ENCODE measurements around the gene NAGK.

Gene NAGK

DNA sequence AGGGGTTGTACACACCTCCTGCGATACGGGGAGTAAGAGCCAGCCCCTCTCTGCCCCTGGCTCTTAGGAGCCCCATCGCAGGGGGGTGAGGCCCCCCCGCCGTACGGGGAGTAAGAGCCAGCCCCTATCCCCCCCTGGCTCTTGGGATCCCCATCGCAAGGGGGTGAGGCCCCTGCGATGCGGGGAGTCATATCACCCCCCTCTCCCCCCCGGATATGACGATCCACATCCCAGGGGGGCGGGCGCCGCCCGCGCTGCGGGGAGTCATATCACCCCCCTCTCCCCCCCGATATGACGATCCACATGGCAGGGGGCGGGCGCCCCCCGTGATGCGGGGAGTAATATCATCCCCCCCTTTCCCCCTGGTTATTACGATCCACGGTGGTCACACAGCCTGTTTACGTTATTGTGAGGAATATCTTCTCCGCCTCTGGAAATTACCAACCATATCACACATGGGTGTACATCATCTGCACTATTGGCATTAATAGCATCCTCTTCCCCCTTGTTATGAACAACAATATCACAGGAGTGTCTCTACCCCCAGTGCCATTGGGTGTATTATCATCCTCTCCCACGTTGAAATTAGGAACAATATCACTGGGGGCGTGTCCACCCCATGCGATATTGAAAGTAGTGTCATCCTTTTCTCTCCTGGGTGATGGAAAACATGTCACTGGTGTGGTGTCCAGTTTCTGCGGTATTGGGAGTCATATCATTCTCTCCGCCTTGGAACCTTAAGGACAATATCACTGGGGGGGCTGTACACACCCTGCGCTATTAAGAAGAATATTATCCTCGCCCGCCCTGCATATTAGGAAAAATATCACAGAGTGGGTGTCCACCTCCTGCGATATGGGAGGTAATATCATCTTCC, 24.7 kb upstream of the NAGK start:
- DNase-seq (ENCODE audit: low spot score) (no peak), ATAC-seq (ENCODE audit: low read depth) (no peak)
- Histone ChIP-seq H3K4me3 (ENCODE audit: severe bottlenecking) (no peak overlapping the region), H3K27ac (ENCODE audit: poor library complexity, severe bottlenecking) (no peak overlapping the region), H3K36me3 (ENCODE audit: low read depth) (no peaks in the 10 kb centered on the region), H3K4me1 (ENCODE audit: insufficient read depth, poor library complexity, severe bottlenecking) (no peaks in the 10 kb centered on the region), H3K9me3 (ENCODE audit: severe bottlenecking) (no peaks in the 10 kb centered on the region), H3K27me3 (ENCODE audit: insufficient read depth, poor library complexity, severe bottlenecking) (no peaks in the 10 kb centered on the region)
- TF ChIP-seq, protein P1, sequence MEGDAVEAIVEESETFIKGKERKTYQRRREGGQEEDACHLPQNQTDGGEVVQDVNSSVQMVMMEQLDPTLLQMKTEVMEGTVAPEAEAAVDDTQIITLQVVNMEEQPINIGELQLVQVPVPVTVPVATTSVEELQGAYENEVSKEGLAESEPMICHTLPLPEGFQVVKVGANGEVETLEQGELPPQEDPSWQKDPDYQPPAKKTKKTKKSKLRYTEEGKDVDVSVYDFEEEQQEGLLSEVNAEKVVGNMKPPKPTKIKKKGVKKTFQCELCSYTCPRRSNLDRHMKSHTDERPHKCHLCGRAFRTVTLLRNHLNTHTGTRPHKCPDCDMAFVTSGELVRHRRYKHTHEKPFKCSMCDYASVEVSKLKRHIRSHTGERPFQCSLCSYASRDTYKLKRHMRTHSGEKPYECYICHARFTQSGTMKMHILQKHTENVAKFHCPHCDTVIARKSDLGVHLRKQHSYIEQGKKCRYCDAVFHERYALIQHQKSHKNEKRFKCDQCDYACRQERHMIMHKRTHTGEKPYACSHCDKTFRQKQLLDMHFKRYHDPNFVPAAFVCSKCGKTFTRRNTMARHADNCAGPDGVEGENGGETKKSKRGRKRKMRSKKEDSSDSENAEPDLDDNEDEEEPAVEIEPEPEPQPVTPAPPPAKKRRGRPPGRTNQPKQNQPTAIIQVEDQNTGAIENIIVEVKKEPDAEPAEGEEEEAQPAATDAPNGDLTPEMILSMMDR (IDR thresholded peaks at IDR 0.05; ENCODE audit: poor library complexity, severe bottlenecking) = no peak

- Histone ChIP-seq H3K27ac (ENCODE audit: poor library complexity, severe bottlenecking) (no peak overlapping the region), H3K4me1 (ENCODE audit: insufficient read depth, poor library complexity, severe bottlenecking) (peaks cover 4% of the 10 kb centered on the region), H3K4me3 (ENCODE audit: severe bottlenecking) (no peak overlapping the region), H3K36me3 (ENCODE audit: low read depth) (no peaks in the 10 kb centered on the region), H3K9me3 (ENCODE audit: severe bottlenecking) (no peaks in the 10 kb centered on the region), H3K27me3 (ENCODE audit: insufficient read depth, poor library complexity, severe bottlenecking) (no peaks in the 10 kb centered on the region)
- DNase-seq (ENCODE audit: low spot score) (no peak), ATAC-seq (ENCODE audit: low read depth) (no peak)
- TF ChIP-seq, protein P1 (IDR thresholded peaks at IDR 0.05; ENCODE audit: poor library complexity, severe bottlenecking) = no peak
These were observed 23.3 kb upstream of the NAGK start for GRCh38 chr2:71045151-71045550.

GRCh38 chr2:71045865-71046548, 22.4 kb upstream of the NAGK start:
- Histone ChIP-seq H3K4me1 (ENCODE audit: insufficient read depth, poor library complexity, severe bottlenecking) (peaks cover 4% of the 10 kb centered on the region), H3K27me3 (ENCODE audit: insufficient read depth, poor library complexity, severe bottlenecking) (no peaks in the 10 kb centered on the region), H3K27ac (ENCODE audit: poor library complexity, severe bottlenecking) (no peak overlapping the region), H3K9me3 (ENCODE audit: severe bottlenecking) (no peaks in the 10 kb centered on the region), H3K4me3 (ENCODE audit: severe bottlenecking) (no peak overlapping the region), H3K36me3 (ENCODE audit: low read depth) (no peaks in the 10 kb centered on the region)
- TF ChIP-seq, protein P1 (IDR thresholded peaks at IDR 0.05; ENCODE audit: poor library complexity, severe bottlenecking) = no peak
- ATAC-seq (ENCODE audit: low read depth) = no peak
- DNase-seq (ENCODE audit: low spot score) = no peak

DNA sequence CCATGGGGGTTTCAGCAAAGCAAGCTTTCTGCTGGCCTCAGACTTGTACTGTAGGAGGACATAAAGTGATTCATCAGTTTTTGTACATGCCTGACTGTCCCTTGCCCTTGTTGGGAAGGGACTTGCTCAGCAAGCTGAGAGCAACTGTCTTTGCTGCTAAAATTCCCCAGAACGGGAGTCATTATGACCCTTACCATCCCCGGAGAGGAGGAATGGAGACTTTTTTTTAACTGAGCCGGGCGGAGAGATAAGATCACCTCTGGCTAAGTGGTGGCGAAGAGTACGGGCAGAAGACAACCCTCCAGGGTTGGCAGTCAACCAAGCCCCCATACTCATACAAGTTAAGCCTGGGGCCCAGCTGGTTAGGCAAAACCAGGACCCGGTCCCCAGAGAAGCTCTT, 20.4 kb upstream of the NAGK start:
- DNase-seq (ENCODE audit: low spot score) (no peak), ATAC-seq (ENCODE audit: low read depth) (no peak)
- Histone ChIP-seq H3K4me3 (ENCODE audit: severe bottlenecking) (no peak overlapping the region), H3K27ac (ENCODE audit: poor library complexity, severe bottlenecking) (no peak overlapping the region), H3K36me3 (ENCODE audit: low read depth) (no peaks in the 10 kb centered on the region), H3K27me3 (ENCODE audit: insufficient read depth, poor library complexity, severe bottlenecking) (no peaks in the 10 kb centered on the region), H3K4me1 (ENCODE audit: insufficient read depth, poor library complexity, severe bottlenecking) (peaks cover 4% of the 10 kb centered on the region), H3K9me3 (ENCODE audit: severe bottlenecking) (no peaks in the 10 kb centered on the region)
- TF ChIP-seq, protein P1 (IDR thresholded peaks at IDR 0.05; ENCODE audit: poor library complexity, severe bottlenecking) = no peak
